IPS-NIHi7 (cell line): Measurements from ENCODE around the gene FIG4.
"Not testable (repeated sequence)": the region's sequence is repeated elsewhere in the genome, so short reads cannot be mapped to it uniquely, and the experiment has no call there.

Experiments used
- DNase-seq: peaks from one replicate; pipeline ENCODE4 v3.0.0; 2012; ENCODE audit warnings: mixed read lengths; ENCODE audit errors: extremely low spot score

The FIG4 gene

GRCh38 chr6:109690737-109691621 lies at the start of gene FIG4, which contains the start of gene AK9:
Gene FIG4 (plus strand): TSS chr6:109691296. CDS start chr6:109691436, 140 bp downstream.
Gene AK9 (minus strand): TSS chr6:109691202. CDS start chr6:109675745, 15,457 bp downstream.
- peak; percentile 92 for DNase-seq

DNA sequence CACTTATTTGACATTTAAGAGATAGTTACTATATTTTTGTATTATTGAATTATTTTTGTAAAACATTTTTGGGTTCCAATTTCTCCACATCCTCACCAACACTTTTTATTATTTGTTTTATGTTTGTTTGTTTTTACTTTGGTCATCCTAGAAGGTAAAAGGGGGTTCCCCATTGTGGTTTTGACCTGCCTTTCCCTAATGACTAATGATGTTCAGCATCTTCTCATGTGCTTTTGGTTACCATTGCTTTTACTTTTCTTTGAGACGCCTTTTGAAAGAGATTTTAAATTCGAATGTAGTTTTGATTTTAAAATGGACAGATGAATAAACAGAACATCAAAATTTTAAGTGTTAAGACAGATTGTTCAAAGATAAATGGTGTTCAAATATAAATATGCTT lies 47.0 kb upstream of the FIG4 start:
- no peak for DNase-seq

GRCh38 chr6:109653264-109653663 lies 37.8 kb upstream of the FIG4 start:
- DNase-seq: no peak

- DNase-seq: no peak
Observed at GRCh38 chr6:109655761-109656262, 35.3 kb upstream of the FIG4 start.

DNA sequence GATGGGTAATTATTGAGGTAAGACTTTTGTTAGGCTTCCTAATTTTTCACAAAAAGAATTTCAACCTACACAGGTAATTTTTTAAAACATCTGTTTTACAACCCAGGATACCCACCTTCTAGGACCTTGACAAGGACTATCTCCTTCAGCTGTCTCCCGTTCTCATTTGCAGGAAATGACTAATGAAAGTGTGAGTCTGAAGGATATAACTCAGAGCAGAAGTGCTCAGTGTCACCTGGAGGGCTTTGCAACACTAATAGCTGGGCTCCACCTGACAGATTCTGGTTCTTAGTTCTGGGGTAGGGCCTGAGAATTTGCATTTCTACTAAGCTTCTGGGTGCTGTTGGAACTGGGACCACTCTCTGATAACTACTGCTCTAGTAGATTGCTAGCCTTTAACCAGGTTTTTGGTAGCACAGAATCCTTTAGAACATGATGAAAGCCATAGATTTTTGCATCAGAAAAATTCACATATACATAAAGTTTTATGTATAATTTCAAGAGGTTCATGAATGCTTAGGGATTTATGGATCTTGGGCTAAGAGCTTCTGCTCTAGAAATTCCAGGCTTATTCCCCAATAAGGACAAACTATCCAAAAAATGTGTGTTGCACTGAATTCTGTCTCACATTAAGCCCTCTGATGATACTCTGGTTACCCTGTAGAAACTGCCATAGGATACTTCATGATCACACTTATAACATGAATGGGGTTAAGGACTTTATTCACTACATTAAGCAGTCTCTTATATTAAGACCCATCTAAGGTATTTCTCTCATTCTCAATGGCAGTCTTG lies 30.4 kb upstream of the FIG4 start:
- DNase-seq: no peak

- DNase-seq: no peak
Observed at GRCh38 chr6:109662192-109662591, 28.9 kb upstream of the FIG4 start.

DNA sequence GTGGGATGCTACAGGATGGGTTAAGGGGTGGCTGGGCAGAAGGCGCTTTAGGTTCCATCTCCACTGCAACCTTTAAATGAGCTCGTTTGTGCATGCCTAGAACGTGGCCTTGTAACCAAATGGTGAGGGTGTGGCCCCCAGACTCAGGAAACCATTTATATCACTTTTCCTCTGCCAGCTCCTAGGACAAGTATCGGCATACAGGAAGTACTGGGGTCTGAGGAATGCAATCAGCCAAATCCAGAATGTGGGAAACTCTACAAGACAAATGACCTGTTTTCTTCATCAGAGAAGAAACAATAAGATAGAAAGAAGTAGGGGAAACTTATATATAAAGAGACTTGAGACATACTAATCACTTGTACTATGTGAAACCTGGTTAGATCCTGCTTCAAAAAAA lies 21.3 kb upstream of the FIG4 start:
- DNase-seq: no peak

GRCh38 chr6:109671733-109672132 lies 19.4 kb upstream of the FIG4 start:
- no peak for DNase-seq

- DNase-seq: no peak
Observed at GRCh38 chr6:109672175-109672574, 18.9 kb upstream of the FIG4 start.

- DNase-seq: no peak
Observed at GRCh38 chr6:109672839-109673238, 18.3 kb upstream of the FIG4 start.

DNA sequence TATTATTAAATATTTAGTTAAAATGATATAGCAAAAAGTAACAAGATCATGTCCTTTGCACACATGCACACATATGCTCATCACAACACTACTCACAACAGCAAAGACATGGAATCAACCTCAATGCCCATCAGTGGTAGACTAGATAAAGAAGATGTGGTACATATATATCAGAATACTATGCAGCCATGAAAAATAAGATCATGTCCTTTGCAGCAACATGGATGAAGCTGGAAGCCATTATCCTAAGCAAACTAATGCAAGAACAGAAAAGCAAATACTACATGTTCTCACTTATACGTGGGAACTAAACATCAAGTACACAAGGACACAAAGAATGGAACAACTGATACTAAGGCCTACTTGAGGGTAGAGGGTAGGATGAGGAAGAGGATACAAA lies 14.4 kb upstream of the FIG4 start:
- no peak for DNase-seq

- no peak for DNase-seq
Observed at GRCh38 chr6:109678240-109678639, 12.9 kb upstream of the FIG4 start.

- DNase-seq: not testable (repeated sequence)
Observed at GRCh38 chr6:109678661-109679505, 12.2 kb upstream of the FIG4 start.

GRCh38 chr6:109686566-109687265 lies 4.4 kb upstream of the FIG4 start:
- DNase-seq: no peak

DNA sequence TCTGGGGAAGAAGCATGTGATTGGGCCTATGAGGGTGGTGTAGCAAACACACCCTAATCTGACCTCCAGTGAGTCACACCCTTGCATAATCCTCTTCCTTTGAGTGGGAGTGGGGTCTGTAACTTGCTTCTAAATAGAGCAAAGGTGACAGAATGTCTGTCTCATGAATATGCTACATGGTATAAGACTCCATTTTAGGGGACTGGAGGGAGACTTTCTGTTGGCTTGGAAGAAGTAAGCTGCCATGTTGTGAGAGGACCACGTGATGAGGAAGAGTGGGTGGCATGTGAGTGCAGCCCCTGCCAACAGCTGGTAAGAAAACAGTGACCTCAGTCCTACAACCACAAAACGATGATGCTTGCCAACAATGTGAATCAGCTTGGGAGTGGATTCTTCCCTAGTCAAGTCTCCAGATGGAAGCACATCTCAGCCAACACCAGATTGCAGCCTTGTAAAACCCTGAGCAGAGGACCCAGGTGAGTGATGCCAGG lies 3.8 kb upstream of the FIG4 start:
- no peak for DNase-seq

GRCh38 chr6:109690373-109690736 lies 741 bp upstream of the FIG4 start:
- DNase-seq: peak; percentile 82

DNA sequence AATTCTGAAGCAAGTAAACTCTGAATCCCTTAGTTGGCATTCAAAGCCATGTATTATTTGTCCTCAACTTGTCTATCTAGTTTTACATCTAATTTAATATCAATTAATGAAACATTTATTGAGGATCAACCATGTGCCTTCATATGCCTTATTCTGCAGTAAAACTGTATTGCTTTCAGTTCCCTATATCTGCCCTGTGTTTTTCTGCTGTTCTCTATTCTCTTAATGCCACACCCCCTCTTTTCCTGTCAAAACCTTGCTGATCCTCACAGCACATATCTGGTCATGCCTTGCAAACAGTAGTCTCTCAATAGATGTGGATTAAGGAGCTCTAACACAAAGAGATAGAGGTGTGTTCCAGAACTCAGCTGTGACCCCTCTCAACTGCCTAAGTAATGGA lies 2.0 kb downstream of the FIG4 start:
- DNase-seq: no peak

DNA sequence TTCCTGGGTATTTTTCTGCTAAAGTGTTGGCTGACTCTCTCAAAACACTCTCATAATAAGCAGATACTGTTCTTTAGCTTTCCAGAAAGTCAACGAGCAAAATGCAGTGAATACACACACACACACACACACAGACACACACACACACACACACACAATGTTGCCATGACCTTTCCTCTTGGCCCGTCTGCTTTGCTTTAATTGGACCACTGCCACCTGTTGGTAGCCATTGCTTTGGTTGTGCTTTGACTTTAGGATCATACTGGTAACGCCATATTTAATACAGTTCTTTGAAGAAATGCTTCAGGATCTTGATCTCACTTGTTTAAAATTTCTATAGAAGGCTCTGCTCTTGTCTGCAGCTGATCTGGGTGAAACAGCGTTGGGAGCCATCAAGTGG lies 4.4 kb downstream of the FIG4 start:
- no peak for DNase-seq

DNA sequence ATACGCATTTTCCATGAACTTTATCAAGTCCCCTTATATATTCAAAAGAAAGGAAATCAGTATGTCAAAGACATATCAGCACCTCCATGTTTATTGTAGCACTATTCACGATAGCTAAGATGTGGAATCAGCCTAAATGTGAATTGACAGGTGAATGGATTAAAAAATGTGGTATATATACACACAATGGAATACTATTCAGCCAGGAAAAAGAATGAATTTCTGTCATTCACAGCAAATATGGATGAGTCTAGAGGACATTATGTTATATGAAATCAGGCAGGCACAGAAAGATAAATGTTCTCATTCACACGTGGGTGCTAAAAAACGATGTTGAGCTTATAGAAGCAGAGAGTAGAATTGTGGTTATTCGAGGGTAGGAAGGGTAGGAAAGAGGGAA lies 5.3 kb downstream of the FIG4 start:
- no peak for DNase-seq

GRCh38 chr6:109701221-109701620 lies 10.1 kb downstream of the FIG4 start:
- no peak for DNase-seq

- no peak for DNase-seq
Observed at GRCh38 chr6:109701774-109702173, 10.7 kb downstream of the FIG4 start.
